ENCODE data around the gene BLNK.
"Not testable (repeated sequence)": the region's sequence is repeated elsewhere in the genome, so short reads cannot be mapped to it uniquely, and the experiment has no call there.

BLNK gene

DNA sequence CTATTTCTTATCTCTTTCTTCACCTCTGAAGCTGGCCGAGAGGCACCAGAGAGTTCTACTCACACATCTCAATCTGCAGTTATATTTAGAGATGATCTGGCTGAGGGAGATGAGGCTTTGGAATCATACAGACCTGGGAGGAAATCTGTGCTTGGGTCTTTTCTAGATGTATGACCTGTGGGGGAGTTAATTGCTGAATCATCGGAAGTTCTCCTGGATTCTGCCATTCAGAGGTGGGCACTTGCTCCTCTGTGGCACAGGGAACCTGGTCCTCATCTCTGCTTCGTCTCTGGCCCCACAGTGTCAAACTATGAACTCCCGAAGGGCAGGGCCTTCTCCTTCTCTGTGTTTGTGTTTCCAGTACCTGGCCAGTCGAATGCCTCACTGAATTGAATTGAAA lies 52.5 kb downstream of the BLNK start:
- DNase-seq = no peak

DNA sequence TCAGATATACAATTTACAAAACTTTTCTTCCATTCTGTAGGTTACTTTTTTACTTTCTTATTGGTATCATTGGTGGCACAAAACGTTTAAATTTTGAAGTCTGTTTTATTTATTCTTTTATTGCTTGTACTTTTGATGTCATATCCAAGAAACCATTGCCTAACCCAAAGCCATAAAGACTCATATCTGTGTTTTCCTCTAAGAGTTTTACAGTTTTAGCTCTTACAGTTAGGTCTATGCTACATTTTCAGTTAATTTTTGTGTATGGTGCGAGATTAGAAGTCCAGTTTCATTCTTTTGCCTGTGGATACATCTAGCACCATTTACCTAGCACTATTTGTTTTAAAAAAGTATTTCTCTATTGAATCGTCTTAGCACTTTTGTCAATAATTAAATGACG lies 53.7 kb downstream of the BLNK start:
- DNase-seq = no peak

DNA sequence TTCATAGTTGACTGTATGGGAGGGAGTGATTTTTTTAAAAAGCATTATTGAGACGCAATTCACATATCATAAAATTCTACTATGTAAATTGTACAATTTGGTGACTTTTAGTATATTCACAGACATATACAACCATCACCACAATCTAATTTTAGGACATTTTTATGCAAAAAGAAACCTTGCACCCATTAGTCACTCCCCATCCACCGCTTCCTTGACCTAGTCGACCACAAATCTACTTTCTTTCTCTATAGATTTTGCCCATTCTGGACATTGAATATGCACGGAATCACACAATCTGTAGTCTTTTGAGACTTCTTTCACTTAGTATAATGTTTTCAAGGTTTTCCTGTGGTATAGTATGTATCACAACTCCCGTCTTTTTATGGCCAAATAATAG lies 54.6 kb downstream of the BLNK start:
- no peak for DNase-seq

DNA sequence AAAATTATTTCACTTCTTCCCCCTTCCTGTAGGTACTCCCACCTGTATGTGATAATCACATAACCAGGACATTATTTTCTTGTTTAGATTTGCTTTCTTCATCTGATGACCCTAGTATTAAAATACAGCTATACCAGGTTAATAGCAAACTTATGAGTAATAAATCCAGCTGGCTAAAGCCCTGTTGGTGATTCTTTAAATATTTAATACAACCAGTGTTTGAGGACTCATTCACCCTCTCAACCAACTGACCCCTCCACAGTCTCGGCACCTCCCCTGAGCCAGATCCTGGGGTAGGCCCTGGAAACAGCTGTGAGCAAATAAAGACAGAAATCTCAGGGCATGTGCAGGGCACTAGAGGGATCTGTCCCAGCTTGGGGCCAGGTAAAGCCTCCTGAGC lies 58.5 kb downstream of the BLNK start:
- DNase-seq = no peak

DNA sequence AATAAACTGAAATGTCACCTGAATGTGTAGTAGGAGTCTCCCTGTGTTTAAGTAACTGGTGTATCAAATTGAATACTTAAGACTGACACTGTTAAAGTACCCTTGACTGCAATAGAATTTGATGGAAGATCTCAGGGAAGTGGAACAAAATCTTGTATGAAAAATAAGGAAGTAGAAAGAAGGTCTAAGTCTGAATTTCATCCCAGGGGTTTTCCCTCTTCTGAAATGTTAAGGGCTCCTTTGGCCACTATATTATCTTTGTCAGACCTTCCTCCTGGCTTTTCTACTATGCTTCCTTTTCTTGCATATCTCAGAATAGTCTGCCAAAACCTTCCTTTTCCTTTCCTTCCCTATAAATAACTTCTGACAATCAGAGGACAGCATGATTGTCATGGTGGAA lies 59.6 kb downstream of the BLNK start:
- DNase-seq = no peak

DNA sequence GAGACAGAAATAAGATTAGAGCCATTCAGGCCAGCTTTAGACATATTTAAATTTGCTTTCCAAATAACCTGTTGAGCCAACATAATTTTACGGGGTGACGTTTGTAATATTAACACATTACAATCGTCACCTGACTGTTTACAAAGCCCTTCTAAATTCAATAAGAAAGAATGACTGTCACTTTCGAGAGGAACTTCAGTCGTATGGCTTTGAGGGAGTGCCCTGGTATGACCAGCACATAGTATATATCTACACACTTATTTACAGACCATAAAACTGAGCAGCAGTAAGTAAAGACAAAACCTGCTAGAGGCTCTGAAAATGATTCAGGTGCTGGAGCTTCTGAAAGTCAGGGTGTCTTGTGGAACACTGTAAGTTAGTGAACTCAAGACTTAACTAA lies 62.4 kb downstream of the BLNK start:
- no peak for DNase-seq

DNA sequence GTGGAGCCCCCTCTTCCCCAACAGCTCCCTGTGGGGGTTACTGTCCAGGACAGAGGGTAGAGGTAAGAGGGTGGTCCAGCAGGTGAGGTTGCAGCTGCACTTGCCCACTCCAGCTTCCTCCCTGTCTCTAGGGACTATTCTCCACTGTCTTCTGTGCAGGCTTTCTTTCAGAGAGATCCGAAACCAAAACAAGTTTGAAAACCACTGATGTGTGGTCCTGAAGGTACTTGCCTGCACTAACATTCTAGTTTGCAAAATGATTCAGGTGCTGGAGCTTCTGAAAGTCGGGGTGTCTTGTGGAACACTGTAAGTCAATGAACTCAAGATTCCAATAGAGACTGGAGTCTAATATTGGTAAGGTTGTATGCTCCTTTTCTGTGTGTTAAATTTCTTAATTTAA lies 63.1 kb downstream of the BLNK start:
- no peak for DNase-seq

DNA sequence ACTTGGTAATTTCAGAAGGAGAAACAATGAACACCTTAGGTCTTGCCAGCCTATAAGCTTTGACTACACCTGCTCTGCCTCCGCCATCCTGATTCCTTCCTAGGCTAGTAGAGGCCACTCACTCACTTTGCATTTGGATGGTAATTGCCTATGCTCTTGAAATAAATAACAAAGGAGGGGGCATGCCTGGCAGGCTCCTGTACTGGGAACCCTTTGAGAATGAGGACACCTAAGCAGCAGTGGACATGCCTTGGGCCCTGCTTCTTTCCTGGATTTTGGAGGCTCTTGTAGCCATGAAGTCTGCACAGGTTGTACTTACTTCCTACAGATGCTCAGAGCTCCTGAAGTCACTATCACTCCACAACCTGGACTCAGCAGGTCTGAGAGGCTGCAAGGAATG lies 65.8 kb downstream of the BLNK start:
- no peak for DNase-seq

DNA sequence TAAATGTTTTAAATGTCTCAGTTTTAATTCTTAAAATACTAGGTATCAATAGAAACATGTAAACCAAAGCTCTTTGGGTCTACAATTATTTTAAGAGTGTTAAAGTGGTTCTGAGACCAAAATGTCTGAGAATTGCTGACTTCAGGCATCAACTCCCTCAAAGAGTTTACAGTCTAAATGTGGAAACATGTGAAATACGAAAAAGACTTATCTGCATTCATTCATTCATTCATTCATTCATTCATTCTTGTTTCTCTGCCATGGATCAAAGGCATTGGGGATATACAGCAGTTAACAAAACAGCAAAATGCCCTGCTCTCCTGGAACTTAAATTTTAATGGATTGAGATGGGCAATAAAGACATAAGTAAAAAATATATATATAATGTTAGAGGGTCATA lies 69.8 kb downstream of the BLNK start:
- DNase-seq = no peak

DNA sequence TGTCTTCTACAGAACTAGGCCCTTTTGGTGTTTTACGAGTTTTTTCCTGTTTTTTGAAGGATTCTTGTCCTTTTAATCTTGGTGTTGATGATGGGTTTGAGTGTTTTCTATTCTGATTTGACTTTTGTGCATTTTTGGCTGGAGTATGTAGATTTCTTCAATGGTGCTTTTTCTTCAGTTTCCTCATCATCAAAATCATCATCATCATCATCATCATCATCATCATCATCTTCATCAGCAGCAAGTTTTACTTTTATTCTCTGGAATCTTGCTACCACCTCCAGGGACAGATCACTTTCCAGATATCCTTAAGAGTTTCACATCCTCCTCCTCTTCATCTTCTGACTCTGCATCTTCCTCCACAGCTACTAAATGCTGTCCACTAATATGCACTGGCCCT lies 81.9 kb downstream of the BLNK start:
- DNase-seq = not testable (repeated sequence)

DNA sequence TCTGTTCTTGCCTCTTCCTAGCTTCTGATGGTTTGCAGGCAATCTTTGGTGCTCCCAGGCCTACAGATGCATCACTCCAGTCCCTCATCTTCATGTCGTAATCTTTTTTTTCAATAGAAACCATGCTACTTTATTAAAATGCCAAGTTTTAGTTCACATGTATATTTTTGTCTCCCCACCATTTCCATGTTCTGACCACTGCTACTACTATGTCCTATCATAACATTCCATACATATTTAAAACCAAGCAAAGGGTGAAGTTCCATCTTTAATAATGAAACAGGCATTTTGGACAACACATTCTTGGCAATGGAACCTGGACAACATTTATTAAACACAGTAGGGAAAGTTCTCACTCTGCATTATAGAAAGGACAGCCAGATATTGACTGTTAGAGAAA lies 82.5 kb downstream of the BLNK start:
- no peak for DNase-seq

DNA sequence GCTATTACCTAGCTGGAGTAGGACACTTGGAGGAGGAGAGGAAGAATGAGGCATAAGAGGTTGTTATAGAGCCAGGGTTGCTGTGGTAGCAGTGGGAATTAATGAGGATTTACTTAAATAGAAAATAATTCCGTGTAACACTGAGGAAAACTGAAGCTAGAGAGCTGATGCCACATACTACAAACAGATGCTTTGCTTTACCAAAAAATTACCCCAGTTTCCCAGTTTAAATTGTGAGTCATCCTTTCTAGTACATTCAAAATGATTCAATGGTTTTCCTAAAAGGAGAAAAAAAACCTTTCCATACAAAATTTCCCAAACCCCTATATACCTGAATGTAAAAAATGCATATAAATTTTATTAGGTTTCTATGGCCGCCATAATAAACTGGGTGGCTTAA lies 82.9 kb downstream of the BLNK start:
- no peak for DNase-seq

DNA sequence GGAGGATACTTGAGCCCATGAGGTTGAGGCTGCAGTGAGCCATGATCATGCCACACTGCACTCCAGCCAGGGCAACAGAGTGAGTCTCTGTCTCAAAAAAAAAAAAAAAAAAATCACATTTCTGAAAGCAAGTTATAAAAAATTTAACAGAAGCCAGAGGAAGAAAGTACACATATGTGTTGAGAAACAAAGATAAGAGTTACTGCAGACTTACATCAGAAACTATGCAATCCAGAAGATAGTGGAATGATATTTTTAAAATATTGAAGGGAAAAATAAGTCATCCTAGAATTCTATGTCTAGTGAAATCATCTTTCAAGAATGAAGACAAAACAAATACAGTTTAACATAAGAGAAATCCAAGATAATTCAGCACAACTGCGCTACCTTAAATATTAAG lies 94.4 kb downstream of the BLNK start:
- DNase-seq = no peak

DNA sequence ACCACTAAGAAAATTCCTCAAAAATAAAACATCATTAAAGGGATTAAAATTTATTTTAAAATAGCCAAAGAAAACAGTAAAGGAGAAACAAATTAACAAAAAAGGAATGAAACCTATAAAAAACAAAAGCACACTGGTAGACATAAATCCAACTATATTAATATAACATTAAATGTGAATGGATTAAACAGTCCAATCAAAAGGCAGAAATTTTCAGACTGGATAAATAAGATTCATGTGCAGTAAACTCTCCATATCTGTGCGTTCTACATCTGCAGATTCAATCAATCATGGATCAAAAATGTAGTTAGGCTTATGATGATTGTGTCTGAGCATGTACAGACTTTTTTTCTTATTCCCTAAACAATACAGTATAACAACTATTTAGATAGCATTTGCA lies 98.7 kb downstream of the BLNK start:
- no peak for DNase-seq

DNA sequence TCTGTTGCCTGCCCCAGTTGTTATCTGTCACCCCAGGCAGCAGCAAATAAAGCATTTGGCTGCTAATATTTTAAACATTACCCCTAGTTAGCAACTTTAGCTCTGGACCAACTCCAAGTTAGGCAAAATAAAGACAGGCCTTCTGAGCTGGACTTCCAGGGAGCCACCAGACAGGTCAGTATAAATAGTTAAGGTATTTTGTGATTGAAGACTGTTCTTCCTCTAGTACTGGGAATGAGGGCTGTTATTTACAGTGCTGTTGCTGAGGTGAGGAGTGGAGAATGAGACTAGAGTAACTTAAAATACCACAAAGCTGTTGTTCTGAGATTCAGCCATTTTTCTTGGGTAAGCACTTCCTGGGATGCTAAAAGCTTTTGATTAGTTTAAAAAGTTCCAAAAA lies 101.1 kb downstream of the BLNK start:
- no peak for DNase-seq

DNA sequence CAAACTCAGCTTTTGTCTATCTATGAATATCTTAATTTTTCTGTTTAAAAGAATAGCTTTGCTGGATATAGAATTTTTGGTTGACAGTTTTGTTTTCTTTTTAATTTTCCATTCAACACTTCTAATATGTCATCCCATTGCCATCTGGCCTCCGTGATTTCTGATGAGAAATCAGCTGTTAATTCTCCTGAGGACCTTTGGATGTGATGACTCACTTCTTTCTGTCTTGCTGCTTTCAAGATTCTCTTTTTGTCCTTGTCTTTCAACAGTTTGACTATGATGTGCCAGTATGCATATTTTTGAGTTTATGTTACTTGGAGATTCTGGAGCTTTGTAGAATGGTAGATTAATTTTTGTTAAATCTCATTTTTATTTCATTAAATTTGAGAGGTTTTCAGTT lies 102.8 kb downstream of the BLNK start:
- DNase-seq = no peak

DNA sequence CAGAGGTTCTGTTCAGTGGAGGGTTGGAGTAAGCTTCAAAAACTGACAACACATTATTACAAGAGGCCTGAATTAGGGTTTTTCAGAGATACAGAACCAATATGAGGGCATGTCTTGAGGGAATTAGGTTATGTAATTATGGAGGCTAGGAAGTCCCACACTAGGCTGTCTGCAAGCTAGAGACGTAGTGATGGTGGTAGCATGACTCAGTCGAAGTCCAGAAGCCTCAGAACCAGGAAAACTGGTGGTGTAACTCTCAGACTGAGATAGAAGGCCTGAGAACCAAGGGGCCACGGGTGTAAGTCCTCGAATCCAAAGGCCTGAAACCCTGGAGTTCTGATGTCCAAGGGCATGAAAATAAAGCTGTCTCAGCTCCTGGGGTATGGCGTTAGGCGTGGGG lies 105.6 kb downstream of the BLNK start:
- DNase-seq = no peak

DNA sequence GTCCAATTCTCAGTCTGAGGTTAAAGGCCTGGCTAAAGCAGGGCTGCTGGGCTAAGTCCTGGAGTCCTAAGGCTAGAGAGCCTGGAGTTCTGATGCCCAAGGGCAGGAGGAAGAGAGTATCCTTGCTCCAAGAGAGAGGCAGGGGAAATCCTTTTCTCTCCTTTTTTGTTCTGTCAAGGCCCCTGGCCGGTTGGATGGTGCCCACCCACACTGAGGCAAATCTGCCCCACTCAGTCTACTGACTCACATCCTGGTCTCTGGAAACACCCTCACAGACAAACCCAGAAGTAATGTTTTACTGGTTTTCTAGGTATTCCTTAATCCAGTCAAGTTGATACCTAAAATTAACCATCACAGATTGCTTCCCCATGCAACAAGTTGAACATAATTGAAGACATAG lies 118.3 kb downstream of the BLNK start:
- no peak for DNase-seq

DNA sequence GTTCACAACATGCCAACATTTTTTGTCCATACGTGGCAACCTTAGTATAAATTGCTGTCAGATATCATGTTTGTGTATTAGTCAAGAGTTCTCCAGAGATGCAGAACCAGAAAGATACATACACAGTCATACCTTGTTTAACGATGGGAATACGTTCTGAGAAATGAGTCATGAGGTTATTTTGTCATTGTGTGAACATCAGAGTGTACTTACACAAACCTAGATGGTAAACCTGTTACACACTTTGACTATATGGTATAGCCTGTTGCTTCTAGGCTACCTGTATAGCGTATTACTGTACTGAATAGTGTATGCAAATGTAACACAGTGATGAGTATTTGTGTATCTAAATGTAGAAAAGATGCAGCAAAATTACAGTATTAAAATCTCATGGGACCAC lies 118.9 kb downstream of the BLNK start:
- DNase-seq = no peak
